Glutamatergic neuron (in vitro differentiated cells): ENCODE data around the gene DOCK11. TPM values are rescaled to one million over a fixed set of nuclear protein-coding genes. Genes with fewer than 3 reads are reported as not detected.

ENCODE experiments used
- DNase-seq: peaks from one replicate; pipeline ENCODE4 v3.0.0; 2022
- H3K27ac Mint-ChIP-seq: one replicate; pipeline ENCODE4 v1.8.0; 2020; ENCODE audit warnings: mild to moderate bottlenecking, mixed read lengths, inconsistent platforms; ENCODE audit not compliant: unreplicated experiment
- H3K27me3 Mint-ChIP-seq: one replicate; pipeline ENCODE4 v1.8.0; 2020; ENCODE audit warnings: mild to moderate bottlenecking, moderate library complexity, mixed read lengths, inconsistent platforms; ENCODE audit not compliant: unreplicated experiment
- H3K36me3 Mint-ChIP-seq: one replicate; pipeline ENCODE4 v1.8.0; 2020; ENCODE audit warnings: mild to moderate bottlenecking, mixed read lengths, inconsistent platforms; ENCODE audit not compliant: unreplicated experiment
- H3K4me1 Mint-ChIP-seq: one replicate; pipeline ENCODE4 v1.8.0; 2020; ENCODE audit warnings: mild to moderate bottlenecking, low read depth, mixed read lengths, inconsistent platforms; ENCODE audit not compliant: unreplicated experiment
- H3K4me3 Mint-ChIP-seq: one replicate; pipeline ENCODE4 v1.8.0; 2020; ENCODE audit warnings: mild to moderate bottlenecking, mixed read lengths, inconsistent platforms; ENCODE audit not compliant: unreplicated experiment
- H3K9me3 Mint-ChIP-seq: one replicate; pipeline ENCODE4 v1.8.0; 2020; ENCODE audit warnings: mild to moderate bottlenecking, moderate library complexity, mixed read lengths, inconsistent platforms; ENCODE audit not compliant: unreplicated experiment
- total RNA-seq: library from RNA; stranded (reverse); fragmentation: NEBNext Ultra II Directional; extraction: Animal tissue kit (Norgen Biotek cat#: 25700); gene quantifications from one replicate; pipeline ENCODE4 v1.2.1, GENCODE V29; 2021; ENCODE audit not compliant: unreplicated experiment
- TF ChIP-seq, protein P1 (sequence below): fragments of 200-600 bp; sonication (generic); IDR thresholded peaks from one replicate; pipeline ENCODE4 v1.5.0; 2021; ENCODE audit not compliant: partially characterized antibody, unreplicated experiment

Gene DOCK11
- total RNA-seq, 1 donor from 2014 or later, result 53.1 TPM

DNA sequence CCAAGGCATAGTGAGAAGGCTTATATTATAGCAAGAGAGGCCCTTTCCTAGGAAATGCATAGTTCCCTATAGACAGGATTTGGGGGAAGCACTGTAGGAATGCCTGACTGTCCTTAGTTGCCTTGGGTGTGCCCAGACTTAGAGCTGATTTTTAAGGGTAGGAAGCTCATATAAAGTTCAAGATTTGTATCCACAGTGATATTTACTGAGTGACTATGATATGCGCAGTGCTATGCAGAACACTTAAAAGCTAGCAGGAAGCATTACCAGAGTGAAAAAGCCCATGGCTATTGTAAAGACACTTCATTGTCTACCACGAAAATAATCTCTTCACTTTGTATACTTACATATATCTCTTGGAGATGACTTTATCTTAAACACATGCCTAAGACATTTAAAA lies 181.7 kb downstream of the DOCK11 start:
- H3K9me3 Mint-ChIP-seq, result no peaks in the 10 kb centered on the region
- H3K4me1 Mint-ChIP-seq, result no peaks in the 10 kb centered on the region
- DNase-seq, result no peak
- TF ChIP-seq, protein P1, sequence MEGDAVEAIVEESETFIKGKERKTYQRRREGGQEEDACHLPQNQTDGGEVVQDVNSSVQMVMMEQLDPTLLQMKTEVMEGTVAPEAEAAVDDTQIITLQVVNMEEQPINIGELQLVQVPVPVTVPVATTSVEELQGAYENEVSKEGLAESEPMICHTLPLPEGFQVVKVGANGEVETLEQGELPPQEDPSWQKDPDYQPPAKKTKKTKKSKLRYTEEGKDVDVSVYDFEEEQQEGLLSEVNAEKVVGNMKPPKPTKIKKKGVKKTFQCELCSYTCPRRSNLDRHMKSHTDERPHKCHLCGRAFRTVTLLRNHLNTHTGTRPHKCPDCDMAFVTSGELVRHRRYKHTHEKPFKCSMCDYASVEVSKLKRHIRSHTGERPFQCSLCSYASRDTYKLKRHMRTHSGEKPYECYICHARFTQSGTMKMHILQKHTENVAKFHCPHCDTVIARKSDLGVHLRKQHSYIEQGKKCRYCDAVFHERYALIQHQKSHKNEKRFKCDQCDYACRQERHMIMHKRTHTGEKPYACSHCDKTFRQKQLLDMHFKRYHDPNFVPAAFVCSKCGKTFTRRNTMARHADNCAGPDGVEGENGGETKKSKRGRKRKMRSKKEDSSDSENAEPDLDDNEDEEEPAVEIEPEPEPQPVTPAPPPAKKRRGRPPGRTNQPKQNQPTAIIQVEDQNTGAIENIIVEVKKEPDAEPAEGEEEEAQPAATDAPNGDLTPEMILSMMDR, result no peak
- H3K36me3 Mint-ChIP-seq, result no peaks in the 10 kb centered on the region
- no peak overlapping the region for H3K27ac Mint-ChIP-seq
- no peaks in the 10 kb centered on the region for H3K27me3 Mint-ChIP-seq
- H3K4me3 Mint-ChIP-seq, result no peak overlapping the region

DNA sequence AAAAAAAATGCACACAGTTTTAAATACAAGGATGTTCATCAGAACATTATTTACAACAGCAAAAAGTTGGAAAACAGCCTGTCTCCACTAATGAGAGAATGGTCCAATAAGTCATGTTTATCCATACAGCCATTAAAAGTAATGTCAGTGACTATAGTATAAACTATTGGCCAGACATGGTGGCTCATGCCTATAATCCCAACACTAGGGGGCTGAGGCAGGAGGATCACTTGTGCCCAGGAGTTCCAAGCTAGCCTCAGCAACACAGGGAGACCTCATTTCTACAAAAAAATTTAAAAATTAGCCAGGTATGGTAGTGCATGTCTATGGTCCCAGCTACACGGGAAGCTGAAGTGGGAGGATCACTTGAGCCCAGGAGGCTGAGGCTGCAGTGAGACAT lies 183.7 kb downstream of the DOCK11 start:
- Mint-ChIP-seq H3K36me3 (no peaks in the 10 kb centered on the region), H3K27me3 (no peaks in the 10 kb centered on the region), H3K4me1 (no peaks in the 10 kb centered on the region), H3K9me3 (no peaks in the 10 kb centered on the region), H3K4me3 (no peak overlapping the region), H3K27ac (no peak overlapping the region)
- DNase-seq, result no peak
- TF ChIP-seq, protein P1, result no peak

DNA sequence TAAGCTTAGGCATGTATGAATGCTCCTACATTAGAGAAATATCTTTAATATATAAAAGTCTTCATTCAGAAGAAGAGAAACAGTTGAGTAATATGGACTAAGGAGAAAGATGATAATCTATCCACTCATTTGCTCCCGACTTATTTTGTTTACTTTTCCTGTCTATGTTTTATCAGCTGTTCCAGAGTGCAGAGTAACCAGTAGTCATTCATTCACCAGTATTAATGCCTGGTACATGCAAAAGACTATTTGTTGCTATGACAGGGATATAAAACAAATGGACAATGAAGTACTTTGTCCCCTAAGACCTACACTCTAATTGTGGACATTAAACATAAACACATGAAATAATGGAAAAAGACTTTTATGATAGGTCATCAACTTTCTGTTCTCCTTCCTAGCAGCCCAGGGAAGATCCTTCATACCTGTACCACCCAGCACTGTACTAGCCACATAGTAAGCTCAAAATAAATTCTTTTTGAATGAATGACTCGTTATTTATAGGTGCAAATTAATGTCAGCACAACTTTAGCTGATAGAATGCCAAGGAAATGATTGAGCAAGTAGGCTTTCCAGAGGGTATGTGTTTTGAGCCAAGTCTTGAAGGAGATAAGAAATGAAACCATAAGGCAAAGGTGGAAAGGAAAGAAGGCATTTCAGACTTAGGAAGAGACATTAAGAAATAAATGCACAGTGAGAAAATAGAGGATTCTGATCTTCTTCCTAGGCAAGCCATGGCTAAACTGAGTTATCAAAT lies 186.8 kb downstream of the DOCK11 start:
- Mint-ChIP-seq H3K27ac (no peak overlapping the region), H3K36me3 (no peaks in the 10 kb centered on the region), H3K4me3 (no peak overlapping the region), H3K4me1 (no peaks in the 10 kb centered on the region), H3K9me3 (no peaks in the 10 kb centered on the region), H3K27me3 (no peaks in the 10 kb centered on the region)
- no peak for DNase-seq
- TF ChIP-seq, protein P1, result no peak

DNA sequence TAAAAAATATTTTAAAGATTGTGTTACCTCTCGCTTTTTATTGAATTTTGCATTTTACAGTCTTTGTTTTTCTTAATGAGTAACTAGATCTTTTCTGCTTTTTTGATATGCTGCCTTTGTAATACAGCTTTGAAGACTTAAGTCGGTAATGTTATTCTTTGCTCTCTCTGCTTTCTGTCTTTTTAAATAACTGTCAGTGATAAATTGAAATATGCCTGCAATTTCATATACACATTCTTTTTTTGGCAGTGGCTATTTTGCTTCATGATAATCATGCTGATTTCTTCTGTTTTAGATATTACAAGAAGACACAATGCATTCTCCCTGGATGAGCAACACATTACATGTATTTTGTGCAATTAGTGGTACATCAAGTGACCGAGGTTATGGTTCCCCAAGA lies 189.8 kb downstream of the DOCK11 start:
- Mint-ChIP-seq H3K4me3 (no peak overlapping the region), H3K27ac (no peak overlapping the region), H3K4me1 (no peaks in the 10 kb centered on the region), H3K9me3 (peaks cover 1% of the 10 kb centered on the region), H3K27me3 (peaks cover 4% of the 10 kb centered on the region), H3K36me3 (no peaks in the 10 kb centered on the region)
- no peak for DNase-seq
- TF ChIP-seq, protein P1, result no peak

DNA sequence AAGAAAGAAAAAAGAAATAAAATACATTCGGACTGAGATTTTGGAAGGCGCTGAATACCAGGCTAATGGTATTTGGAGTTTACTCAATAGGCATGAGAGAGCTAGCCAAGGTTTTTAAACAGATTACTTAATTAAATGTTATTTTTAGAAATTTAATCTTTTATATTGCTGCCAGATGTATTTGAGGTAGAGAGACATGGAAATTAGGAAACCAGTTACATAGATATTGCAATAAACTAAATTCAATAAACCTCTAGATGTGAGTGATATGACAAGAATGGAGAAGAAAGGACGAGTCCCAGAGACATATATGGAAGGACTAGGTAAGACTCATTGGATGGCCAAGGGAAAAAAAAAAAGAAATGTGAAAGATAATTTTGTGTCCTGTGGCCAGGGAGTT lies 193.3 kb downstream of the DOCK11 start:
- Mint-ChIP-seq H3K4me3 (no peak overlapping the region), H3K4me1 (no peaks in the 10 kb centered on the region), H3K9me3 (peaks cover 1% of the 10 kb centered on the region), H3K27me3 (peaks cover 4% of the 10 kb centered on the region), H3K36me3 (no peaks in the 10 kb centered on the region), H3K27ac (no peak overlapping the region)
- TF ChIP-seq, protein P1, result no peak
- DNase-seq, result no peak
